ENCODE measurements around the gene GATA3. TPM values are rescaled to one million over a fixed set of nuclear protein-coding genes. Genes with fewer than 3 reads are reported as not detected.
A peak's percentile ranks its signal among the peaks of the same experiment; 100 is the strongest.

GATA3 gene
- total RNA-seq, 4 donors from 2014 or later = 110 to 303 (median 163) TPM

DNA sequence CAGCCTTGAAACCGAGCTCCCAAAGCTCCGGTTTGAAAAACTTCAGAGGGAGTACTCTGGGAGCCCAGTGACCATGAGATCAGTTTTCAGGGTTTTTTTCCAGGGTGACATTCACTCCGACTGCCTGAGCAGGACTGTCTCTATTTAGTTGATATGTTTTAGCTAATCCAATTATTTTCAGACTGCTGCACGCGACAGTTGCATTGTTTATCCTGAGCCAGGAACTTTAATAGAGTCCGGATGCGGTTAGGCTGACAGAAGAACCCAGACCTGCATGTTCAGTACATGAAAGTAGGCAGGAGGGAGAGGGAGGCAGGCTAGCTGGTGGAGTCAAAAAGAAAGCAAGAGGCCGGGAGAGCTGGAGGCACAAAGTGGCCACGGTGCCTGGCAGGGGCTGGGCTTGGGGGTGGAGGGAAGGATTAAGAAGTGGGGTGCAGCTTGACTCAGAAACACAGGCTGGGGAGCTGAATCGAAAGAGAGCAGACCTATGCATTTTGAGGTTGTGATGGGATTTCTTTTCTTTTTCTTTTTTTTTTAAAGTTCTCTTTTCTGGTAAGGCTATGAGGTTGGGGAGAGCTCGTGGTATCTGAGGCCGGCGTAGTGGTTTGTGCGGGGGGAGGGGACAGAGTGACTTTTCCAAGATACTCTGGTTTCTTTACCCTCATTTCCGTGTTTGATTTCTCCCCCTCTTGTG, 5.7 kb downstream of the GATA3 start:
- peak in 1 of 2 donors; percentile 85 for DNase-seq (ENCODE audit: low spot score in 2 of 2)
- intact Hi-C loops (cut with DNase I; ENCODE audit: low total_unique reads) = no loop called here
- WGBS, 2 donors = 13 to 15% methylated on average over 15 of the region's 15 CpGs
- no peak for TF ChIP-seq CTCF (IDR thresholded peaks at IDR 0.05)
- TF ChIP-seq POLR2A (IDR thresholded peaks at IDR 0.05) = no peak
- no peak overlapping the region for H3K4me3 ChIP-seq (ENCODE audit: low read depth, poor library complexity, severe bottlenecking)

DNA sequence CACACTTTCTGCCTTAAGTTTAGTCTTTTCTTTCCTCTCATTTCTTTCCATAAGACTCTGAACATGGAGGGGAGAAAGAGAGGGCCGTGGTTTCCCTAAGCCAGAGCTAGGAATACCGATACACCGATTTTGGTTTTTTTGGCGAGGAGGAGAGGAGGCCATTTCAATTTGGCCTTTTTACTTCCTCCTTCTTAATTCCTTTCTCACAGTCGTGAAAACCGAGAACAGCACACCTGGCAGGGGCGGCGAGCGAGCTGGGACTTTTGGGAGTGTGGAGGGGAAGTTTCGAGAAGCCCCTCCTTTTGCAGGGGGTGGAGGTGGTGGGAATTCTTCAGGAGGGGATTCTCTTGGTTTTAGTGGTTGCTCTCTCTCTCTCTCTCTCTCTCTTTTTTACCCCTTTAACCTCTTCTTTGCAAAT, 6.2 kb downstream of the GATA3 start:
- no peak overlapping the region for H3K4me3 ChIP-seq (ENCODE audit: low read depth, poor library complexity, severe bottlenecking)
- WGBS, 2 donors = 36 to 49% methylated on average over 10 of the region's 10 CpGs
- peak in 1 of 2 donors; percentile 81 for DNase-seq (ENCODE audit: low spot score in 2 of 2)
- no peak for TF ChIP-seq CTCF (IDR thresholded peaks at IDR 0.05)
- no peak for TF ChIP-seq POLR2A (IDR thresholded peaks at IDR 0.05)
- intact Hi-C loops (cut with DNase I; ENCODE audit: low total_unique reads) = no loop called here

DNA sequence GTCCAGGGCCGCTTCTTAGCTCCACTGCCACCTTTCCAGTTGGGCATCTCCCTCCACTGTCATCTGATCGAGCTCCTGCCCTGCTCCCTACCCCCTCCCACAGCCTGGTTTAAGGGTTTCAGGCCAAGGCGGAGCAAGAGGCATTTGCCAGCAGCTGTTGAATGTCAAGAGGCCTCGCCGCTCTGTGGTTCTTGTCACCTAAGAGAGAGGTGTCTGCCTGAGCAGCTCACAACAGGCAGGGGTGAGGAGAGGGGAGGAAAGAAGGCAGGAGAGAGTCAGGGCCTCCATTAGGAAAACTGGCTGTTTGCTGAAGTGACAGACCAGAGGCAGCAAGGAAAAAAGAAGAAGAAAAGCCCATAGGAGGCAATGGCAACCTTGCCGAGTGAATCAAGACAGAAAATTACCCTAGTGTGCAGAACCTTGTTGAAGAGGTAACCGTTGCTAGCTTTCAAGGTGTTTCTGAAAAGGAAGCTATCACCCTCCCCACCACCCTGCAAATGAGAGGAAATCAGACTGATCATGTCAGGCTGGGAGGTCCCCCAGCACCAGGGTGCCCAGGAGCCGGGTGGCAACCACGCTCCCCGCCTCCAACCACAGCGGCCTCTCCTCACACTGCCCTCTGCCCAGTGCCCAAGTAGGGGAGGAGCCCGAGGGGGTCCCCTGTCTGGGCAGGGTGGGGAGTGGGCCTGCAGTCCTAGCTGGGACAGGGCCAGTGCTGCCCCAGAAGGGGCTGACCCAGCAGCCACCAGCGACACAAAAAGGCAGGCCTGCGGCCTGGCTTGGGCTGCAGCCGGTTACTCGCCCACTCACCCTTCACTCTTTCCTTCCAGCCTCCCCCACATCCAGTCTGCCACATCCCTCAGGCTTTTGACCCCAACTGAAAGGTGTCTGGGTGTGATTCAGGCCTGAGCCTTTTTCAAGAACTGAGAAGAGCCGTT, 7.1 kb downstream of the GATA3 start:
- no peak overlapping the region for H3K4me3 ChIP-seq (ENCODE audit: low read depth, poor library complexity, severe bottlenecking)
- WGBS, 2 donors = 57 to 61% methylated on average over 16 to 17 of the region's 17 CpGs
- intact Hi-C loops (cut with DNase I; ENCODE audit: low total_unique reads) = no loop called here
- TF ChIP-seq CTCF (IDR thresholded peaks at IDR 0.05) (no peak), POLR2A (IDR thresholded peaks at IDR 0.05) (no peak)
- peak in 1 of 2 donors; percentile 81 for DNase-seq (ENCODE audit: low spot score in 2 of 2)

- no peak overlapping the region for H3K4me3 ChIP-seq (ENCODE audit: low read depth, poor library complexity, severe bottlenecking)
- TF ChIP-seq CTCF (IDR thresholded peaks at IDR 0.05) (no peak), POLR2A (IDR thresholded peaks at IDR 0.05) (no peak)
- peak in 1 of 2 donors; percentile 74 for DNase-seq (ENCODE audit: low spot score in 2 of 2)
- intact Hi-C loops (cut with DNase I; ENCODE audit: low total_unique reads) = no loop called here
- WGBS, 2 donors = 62 to 68% methylated on average over 15 of the region's 15 CpGs
These were observed 8.8 kb downstream of the GATA3 start for GRCh38 chr10:8063128-8063908.

GRCh38 chr10:8063935-8064334, 9.4 kb downstream of the GATA3 start:
- 63 to 70% methylated on average over 13 of the region's 13 CpGs for WGBS, 2 donors
- no peak overlapping the region for H3K4me3 ChIP-seq (ENCODE audit: low read depth, poor library complexity, severe bottlenecking)
- peak in 1 of 2 donors; percentile 39 for DNase-seq (ENCODE audit: low spot score in 2 of 2)
- intact Hi-C loops (cut with DNase I; ENCODE audit: low total_unique reads) = no loop called here
- TF ChIP-seq CTCF (IDR thresholded peaks at IDR 0.05) = no peak
- TF ChIP-seq POLR2A (IDR thresholded peaks at IDR 0.05) = no peak

Measured in lower leg skin (tissue), 4 donors.